Adrenal gland (tissue), 19 donors: Measurements from ENCODE around the gene RERG. TPM values are rescaled to one million over a fixed set of nuclear protein-coding genes. Genes with fewer than 3 reads are reported as not detected.

Source experiments
- DNase-seq, 7 donors: peaks; one replicate each; pipeline ENCODE4 v3.0.0-alpha.2; 2019 to 2020
- H3K27ac ChIP-seq, 5 donors: fragments of 200-600 bp; sonication (generic) in 4 of 5; 1 replicate in 3 of 5; 2 replicates in 2 of 5; pipeline versions ENCODE4 v1.5.1 to v1.8.0; 2016 to 2020; ENCODE audit warnings: mild to moderate bottlenecking in 1 of 5
- H3K27me3 ChIP-seq: fragments of 200-600 bp; 2 replicates; pipeline ENCODE4 v1.8.0; 2021
- H3K36me3 ChIP-seq, 2 donors: fragments of 200-600 bp; replicated peaks in 1 of 2; 1 replicate in 1 of 2; 2 replicates in 1 of 2; pipeline versions ENCODE4 v1.5.1 to v1.8.0; 2018 to 2022
- H3K4me1 ChIP-seq, 2 donors: fragments of 200-600 bp; replicated peaks in 1 of 2; 1 replicate in 1 of 2; 2 replicates in 1 of 2; pipeline versions ENCODE4 v1.5.1 to v1.8.0; 2018 to 2021
- H3K4me3 ChIP-seq, 4 donors: fragments of 200-600 bp; sonication (generic) in 3 of 4; one replicate each; pipeline ENCODE4 v1.5.1; 2016 to 2018
- H3K9me3 ChIP-seq, 3 donors: fragments of 200-600 bp; sonication (generic) in 1 of 3; replicated peaks in 1 of 3; 1 replicate in 2 of 3; 2 replicates in 1 of 3; pipeline versions ENCODE4 v1.5.1 to v1.8.0; 2016 to 2021
- POLR2A ChIP-seq, 2 donors: fragments of 450-650 bp; IDR thresholded peaks; one replicate each; pipeline ENCODE4 v1.6.1; 2017; ENCODE audit warnings: antibody characterized with exemption in 2 of 2, mild to moderate bottlenecking in 2 of 2, moderate library complexity in 1 of 2
- WGBS, 4 donors: extraction: QIAGEN DNeasy Blood & Tissue Kit in 2 of 4; methylation state at CpG; one replicate each; pipeline versions ENCODE4 v1.1.5 to v1.1.7; 2013 to 2017; 5-methylcytosine and 5-hydroxymethylcytosine counted together
- intact Hi-C, 2 donors: fragments of 100-400 bp; cut with DNase I; formaldehyde crosslinking; loops; one replicate each; pipeline versions ENCODE4 v1.14.1 to v1.15.0; 2022 to 2023
- long read RNA-seq, 10 donors: library from polyadenylated mRNA in 3 of 10; unstranded in 2 of 10; stranded (forward) in 1 of 10; transcript quantifications; one replicate each; pipeline ENCODE4 v2.0.0 and lab custom pipeline, GENCODE V29; 2021 to 2026
- polyA plus RNA-seq, 3 donors: library from polyadenylated mRNA; stranded (reverse); fragments of 200-250 nt in 2 of 3; fragments of 350-450 nt in 1 of 3; fragmentation: Illumina TruSeq in 1 of 3; extraction: RNeasy Lipid Tissue Mini Kit (QIAGEN cat#74804) in 1 of 3; gene quantifications; one replicate each; pipeline ENCODE4 v1.2.3, GENCODE V29; 2013 to 2014
- total RNA-seq, 9 donors: library from RNA; depleted of rRNA in 4 of 9; stranded (reverse); fragments of >200 nt in 4 of 9; fragments of 120-200 nt in 1 of 9; fragmentation: NEBNext Ultra II Directional in 1 of 9; extraction: Animal tissue kit (Norgen Biotek cat#: 25700) in 1 of 9; gene quantifications; one replicate each; pipeline versions ENCODE4 v1.1.0 to v1.2.4, GENCODE V29; 2013 to 2023
- TF ChIP-seq, protein P1 (sequence below), 6 experiments: fragments of 450-650 bp in 4 of 6; fragments of 200-600 bp in 2 of 6; sonication (generic) in 1 of 6; IDR thresholded peaks; 1 replicate in 5 of 6; 2 replicates in 1 of 6; pipeline versions ENCODE4 v1.5.1 to v1.8.0; 2016 to 2021; ENCODE audit warnings: antibody characterized with exemption in 6 of 6, mild to moderate bottlenecking in 2 of 6, moderate library complexity in 1 of 6
- donor health status: healthy with polysubstance abuse.
- donor health status: Bipolar disorder and iron deficiency.
- donor health status: DM: yes; HTN: yes; CAD: no.
- donor health status: DM: no; HTN: no; CAD: no.
- donor health status: DM: no; HTN: no; CAD: no.
- donor health status: DM: yes; HTN: yes; CAD: no.

Gene RERG, protein sequence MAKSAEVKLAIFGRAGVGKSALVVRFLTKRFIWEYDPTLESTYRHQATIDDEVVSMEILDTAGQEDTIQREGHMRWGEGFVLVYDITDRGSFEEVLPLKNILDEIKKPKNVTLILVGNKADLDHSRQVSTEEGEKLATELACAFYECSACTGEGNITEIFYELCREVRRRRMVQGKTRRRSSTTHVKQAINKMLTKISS
- total RNA-seq (100 to 1,000 TPM in 3 of 9 donors, 10 to 100 TPM in 6; 12.9 to 146 (median 86.1) TPM), polyA plus RNA-seq (10 to 100 TPM; 33.5 to 47.9 (median 39.3) TPM)
- long read RNA-seq, donor 1, partial matches to known transcripts = 0 of 1 reads
- long read RNA-seq, donor 1, other reads (novel, unspliced or antisense) = 0 of 1 reads
- long read RNA-seq, donor 2 = 0 reads
- long read RNA-seq, donor 3, partial matches to known transcripts = 0 of 2 reads
- long read RNA-seq, donor 3, other reads (novel, unspliced or antisense) = 0 of 2 reads
- long read RNA-seq, donor 4, transcript RERG-201 (5 exons, 2,264 nt) = major isoform, 29 of 45 reads
- long read RNA-seq, donor 4, partial matches to known transcripts = 1 of 45 reads
- long read RNA-seq, donor 4, other reads (novel, unspliced or antisense) = 13 of 45 reads
- long read RNA-seq, donor 5, transcript RERG-201 (5 exons, 2,264 nt) = major isoform, 90 of 120 reads
- long read RNA-seq, donor 5, partial matches to known transcripts = 5 of 120 reads
- long read RNA-seq, donor 5, other reads (novel, unspliced or antisense) = 22 of 120 reads
- long read RNA-seq, donor 6, transcript RERG-201 (5 exons, 2,264 nt) = major isoform, 25 of 41 reads
- long read RNA-seq, donor 6, transcript RERG-209 (4 exons, 1,383 nt) = minor isoform, 6 of 41 reads
- long read RNA-seq, donor 6, partial matches to known transcripts = 4 of 41 reads
- long read RNA-seq, donor 6, other reads (novel, unspliced or antisense) = 6 of 41 reads
- long read RNA-seq, donor 7, partial matches to known transcripts = 0 of 1 reads
- long read RNA-seq, donor 7, other reads (novel, unspliced or antisense) = 0 of 1 reads
- long read RNA-seq, donor 8, partial matches to known transcripts = 0 of 5 reads
- long read RNA-seq, donor 8, other reads (novel, unspliced or antisense) = 0 of 5 reads
- long read RNA-seq, donor 9, partial matches to known transcripts = 0 of 2 reads
- long read RNA-seq, donor 9, other reads (novel, unspliced or antisense) = 0 of 2 reads
- long read RNA-seq, donor 10, partial matches to known transcripts = 0 of 2 reads
- long read RNA-seq, donor 10, other reads (novel, unspliced or antisense) = 0 of 2 reads

DNA sequence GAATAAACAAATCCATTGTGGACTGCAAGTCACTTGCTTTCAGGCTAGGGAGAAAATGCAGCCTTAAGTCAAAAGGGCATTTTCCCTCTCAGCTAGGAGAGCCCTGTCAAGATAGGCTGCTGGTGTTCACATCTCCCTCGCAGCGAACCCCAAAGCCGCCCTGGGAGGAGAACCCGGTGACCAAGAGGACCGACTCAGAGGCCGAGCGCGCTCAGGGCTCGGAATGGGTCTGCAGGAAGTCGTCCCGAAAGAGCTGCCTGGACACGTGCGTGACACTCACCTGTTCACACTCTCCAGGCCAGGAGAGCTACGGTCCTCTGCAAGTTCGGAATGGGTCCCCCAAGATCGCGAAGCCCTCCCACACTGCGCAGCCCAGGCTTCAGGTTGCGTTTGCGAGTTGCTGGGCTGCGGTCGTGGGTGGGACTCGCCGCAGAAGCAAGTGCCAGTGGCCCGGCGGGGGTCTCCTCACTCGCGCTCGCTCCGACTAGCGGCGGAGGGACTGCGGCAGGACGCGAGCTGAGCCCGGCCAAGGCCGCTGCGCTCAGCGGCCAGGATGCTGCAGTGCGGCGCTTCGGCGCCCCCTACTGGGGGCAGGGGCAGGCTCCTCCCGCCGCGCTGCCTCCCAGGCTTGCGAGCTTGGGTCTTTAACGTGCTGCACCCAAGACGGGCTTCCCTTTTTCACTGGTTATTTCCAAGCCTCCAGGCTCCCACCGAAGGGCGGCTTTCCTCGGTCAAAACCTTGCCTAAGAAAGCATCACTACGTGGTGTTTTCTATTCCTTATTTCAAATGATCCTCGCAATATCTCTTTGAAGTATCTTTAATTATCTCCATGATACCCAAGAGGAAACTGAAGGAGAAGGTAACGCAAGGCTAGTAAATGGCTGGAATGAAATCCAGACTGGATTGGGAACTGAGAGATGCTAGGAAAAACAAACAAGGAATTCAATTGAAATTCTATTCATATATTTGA, at the start of gene RERG:
Gene RERG (minus strand): TSS at position 503 of the 971 bp plus-strand sequence. CDS start 3,928 bp downstream, outside the sequence.
- Histone ChIP-seq H3K4me3 (peak within 1 kb of the TSS in 3 of 4 donors; percentile 58 to 62 (median 62)), H3K36me3 (no peaks in the 10 kb centered on the region), H3K27ac (peak within 1 kb of the TSS; percentile 10 to 89 (median 78)), H3K4me1 (peaks cover 0 to 33% of the 10 kb centered on the region in 2 donors), H3K27me3 (no peaks in the 10 kb centered on the region), H3K9me3 (no peaks in the 10 kb centered on the region)
- peak in 1 of 2 donors; percentile 45 for TF ChIP-seq POLR2A (IDR thresholded peaks at IDR 0.05)
- TF ChIP-seq, protein P1, sequence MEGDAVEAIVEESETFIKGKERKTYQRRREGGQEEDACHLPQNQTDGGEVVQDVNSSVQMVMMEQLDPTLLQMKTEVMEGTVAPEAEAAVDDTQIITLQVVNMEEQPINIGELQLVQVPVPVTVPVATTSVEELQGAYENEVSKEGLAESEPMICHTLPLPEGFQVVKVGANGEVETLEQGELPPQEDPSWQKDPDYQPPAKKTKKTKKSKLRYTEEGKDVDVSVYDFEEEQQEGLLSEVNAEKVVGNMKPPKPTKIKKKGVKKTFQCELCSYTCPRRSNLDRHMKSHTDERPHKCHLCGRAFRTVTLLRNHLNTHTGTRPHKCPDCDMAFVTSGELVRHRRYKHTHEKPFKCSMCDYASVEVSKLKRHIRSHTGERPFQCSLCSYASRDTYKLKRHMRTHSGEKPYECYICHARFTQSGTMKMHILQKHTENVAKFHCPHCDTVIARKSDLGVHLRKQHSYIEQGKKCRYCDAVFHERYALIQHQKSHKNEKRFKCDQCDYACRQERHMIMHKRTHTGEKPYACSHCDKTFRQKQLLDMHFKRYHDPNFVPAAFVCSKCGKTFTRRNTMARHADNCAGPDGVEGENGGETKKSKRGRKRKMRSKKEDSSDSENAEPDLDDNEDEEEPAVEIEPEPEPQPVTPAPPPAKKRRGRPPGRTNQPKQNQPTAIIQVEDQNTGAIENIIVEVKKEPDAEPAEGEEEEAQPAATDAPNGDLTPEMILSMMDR (IDR thresholded peaks at IDR 0.05) = peak; percentile 90 to 99 (median 96)
- 3 to 4% (median 4%) methylated on average over 20 to 55 of the region's 55 CpGs for WGBS, 4 donors
- intact Hi-C loops = loop anchor here (5.0 to 10.0 kb wide), 2 partner anchors 54 to 219 kb away; no protein-coding TSS in a partner anchor
- peak; percentile 76 to 90 (median 83) for DNase-seq

DNA sequence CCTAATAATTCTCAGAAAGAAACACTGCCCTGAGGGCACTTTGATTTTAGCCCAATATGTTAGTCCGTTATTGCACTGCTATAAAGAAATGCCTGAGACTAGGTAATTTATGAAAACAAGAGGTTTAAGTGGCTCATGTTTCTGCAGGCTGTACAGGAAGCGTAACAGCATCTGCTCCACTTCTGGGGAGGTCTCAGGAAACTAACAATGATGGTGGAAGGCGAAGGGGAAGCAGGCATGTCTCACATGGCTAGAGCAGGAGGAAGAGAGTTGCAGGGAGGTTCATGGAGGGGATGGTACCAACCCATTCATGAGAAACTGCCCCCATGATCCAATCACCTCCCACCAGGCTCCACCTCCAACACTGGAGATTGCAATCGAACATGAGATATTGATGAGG, 49.4 kb upstream of the RERG start:
- DNase-seq = no peak
- Histone ChIP-seq H3K9me3 (no peaks in the 10 kb centered on the region), H3K27me3 (no peaks in the 10 kb centered on the region), H3K4me3 (no peak overlapping the region), H3K4me1 (no peaks in the 10 kb centered on the region), H3K27ac (no peak overlapping the region), H3K36me3 (no peaks in the 10 kb centered on the region)
- no peak for TF ChIP-seq POLR2A (IDR thresholded peaks at IDR 0.05)
- TF ChIP-seq, protein P1 (IDR thresholded peaks at IDR 0.05) = no peak
- WGBS, 4 donors = 62 to 77% (median 67%) methylated on average over 4 of the region's 4 CpGs
- intact Hi-C loops = loop anchor here (10.0 kb wide), 3 partner anchors 46 to 584 kb away; partner anchors contain the start of gene RERG (in 1 of the 2)

DNA sequence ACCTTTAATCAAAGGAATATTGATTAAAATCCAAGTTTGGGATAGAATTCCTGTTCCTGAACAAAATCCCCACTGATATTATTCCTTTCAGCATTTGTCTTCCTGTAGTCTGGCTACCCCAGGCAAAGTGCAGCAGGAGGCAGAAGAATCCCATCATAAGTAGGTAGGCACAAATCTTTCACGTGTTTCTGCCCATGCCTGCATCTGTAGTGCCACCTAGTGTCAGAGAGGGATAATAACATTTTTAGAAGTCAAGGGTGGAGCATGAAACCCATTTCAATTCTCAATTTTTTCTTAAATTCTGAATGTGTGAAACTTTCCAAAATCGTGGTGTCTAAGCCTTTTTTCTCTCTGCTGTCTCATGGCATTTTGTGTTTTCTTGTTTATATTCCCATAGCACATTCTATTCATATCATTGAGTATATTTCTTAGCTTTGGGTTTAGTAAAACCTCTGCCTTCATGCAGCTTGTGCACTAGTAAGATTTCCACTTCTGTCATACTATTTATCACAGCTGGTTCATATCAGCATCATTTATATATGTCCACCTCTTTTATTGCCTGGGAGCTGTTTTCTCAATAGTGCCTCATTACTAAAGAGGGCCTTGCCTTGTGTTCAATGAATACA, 47.8 kb upstream of the RERG start:
- H3K9me3 ChIP-seq = no peaks in the 10 kb centered on the region
- no peak for TF ChIP-seq POLR2A (IDR thresholded peaks at IDR 0.05)
- TF ChIP-seq, protein P1 (IDR thresholded peaks at IDR 0.05) = peak; percentile 79 to 91 (median 86)
- no peaks in the 10 kb centered on the region for H3K36me3 ChIP-seq
- WGBS, 4 donors = 0 to 2% (median 0%) methylated on average over 2 of the region's 2 CpGs
- no peaks in the 10 kb centered on the region for H3K27me3 ChIP-seq
- intact Hi-C loops = no loop called here
- DNase-seq = peak; percentile 26 to 78 (median 58)
- no peaks in the 10 kb centered on the region for H3K4me1 ChIP-seq
- no peak overlapping the region for H3K27ac ChIP-seq
- H3K4me3 ChIP-seq = no peak overlapping the region
